Measurements from ENCODE around the gene IFT122.

DNA sequence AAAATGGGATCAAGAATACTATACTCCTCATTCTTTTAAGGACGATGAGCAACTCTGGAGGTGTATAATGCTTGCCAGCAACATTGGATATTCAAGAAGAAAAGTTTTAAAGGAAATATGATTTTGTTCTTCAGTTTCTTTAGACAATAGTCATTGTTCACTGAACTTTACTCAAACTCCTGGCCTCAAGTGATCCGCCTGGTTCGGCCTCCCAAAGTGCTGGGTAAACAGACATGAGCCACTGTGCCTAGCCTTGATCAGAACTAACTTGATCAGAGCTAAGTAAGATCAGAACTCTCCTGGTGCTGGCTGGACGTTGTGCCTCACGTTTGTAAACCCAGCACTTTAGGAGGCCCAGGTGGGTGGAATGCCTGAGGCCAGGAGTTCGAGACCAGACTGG, 24.2 kb upstream of the IFT122 start:
- TF ChIP-seq YY1 (IDR thresholded peaks at IDR 0.05; ENCODE audit: insufficient read depth, insufficient read length) (no peak), ZNF274 (IDR thresholded peaks at IDR 0.05; ENCODE audit: low read depth, low read length) (no peak)

All from NT2/D1 (cell line).